ENCODE measurements around the gene NGLY1.
A peak's percentile ranks its signal among the peaks of the same experiment; 100 is the strongest.

NGLY1 gene

GRCh38 chr3:25782938-25783660 lies at the start of gene NGLY1:
TSS of gene NGLY1 (minus strand) at chr3:25783443. CDS start at chr3:25783390, 53 bp downstream.
- peak; percentile 80 for TF ChIP-seq POLR2A (IDR thresholded peaks at IDR 0.05; ENCODE audit: low read length)
- no peak for TF ChIP-seq GATA1 (IDR thresholded peaks at IDR 0.05; ENCODE audit: low read depth, low read length)
- DNase-seq: peak; percentile 88 to 91

- TF ChIP-seq POLR2A (IDR thresholded peaks at IDR 0.05; ENCODE audit: low read length): no peak
- no peak for TF ChIP-seq GATA1 (IDR thresholded peaks at IDR 0.05; ENCODE audit: low read depth, low read length)
- peak; percentile 15 to 20 for DNase-seq
Observed at GRCh38 chr3:25831578-25831977, 48.3 kb upstream of the NGLY1 start.

- DNase-seq: no peak
- TF ChIP-seq GATA1 (IDR thresholded peaks at IDR 0.05; ENCODE audit: low read depth, low read length): no peak
- TF ChIP-seq POLR2A (IDR thresholded peaks at IDR 0.05; ENCODE audit: low read length): no peak
Observed at GRCh38 chr3:25830373-25831280, 47.4 kb upstream of the NGLY1 start.

GRCh38 chr3:25826510-25826909 lies 43.3 kb upstream of the NGLY1 start:
- no peak for DNase-seq
- TF ChIP-seq POLR2A (IDR thresholded peaks at IDR 0.05; ENCODE audit: low read length): no peak

- TF ChIP-seq GATA1 (IDR thresholded peaks at IDR 0.05; ENCODE audit: low read depth, low read length) (no peak), POLR2A (IDR thresholded peaks at IDR 0.05; ENCODE audit: low read length) (no peak)
- no peak for DNase-seq
Observed at GRCh38 chr3:25823314-25823713, 40.1 kb upstream of the NGLY1 start.

GRCh38 chr3:25821746-25822573 lies 38.7 kb upstream of the NGLY1 start:
- no peak for DNase-seq
- TF ChIP-seq POLR2A (IDR thresholded peaks at IDR 0.05; ENCODE audit: low read length) (no peak), GATA1 (IDR thresholded peaks at IDR 0.05; ENCODE audit: low read depth, low read length) (no peak)

GRCh38 chr3:25820816-25821486 lies 37.7 kb upstream of the NGLY1 start:
- no peak for TF ChIP-seq POLR2A (IDR thresholded peaks at IDR 0.05; ENCODE audit: low read length)
- DNase-seq: peak in 1 of 2 experiments; percentile 30

- TF ChIP-seq POLR2A (IDR thresholded peaks at IDR 0.05; ENCODE audit: low read length): no peak
- TF ChIP-seq GATA1 (IDR thresholded peaks at IDR 0.05; ENCODE audit: low read depth, low read length): no peak
- peak; percentile 34 to 56 for DNase-seq
Observed at GRCh38 chr3:25820366-25820765, 37.1 kb upstream of the NGLY1 start.

GRCh38 chr3:25818335-25818734 lies 35.1 kb upstream of the NGLY1 start:
- TF ChIP-seq POLR2A (IDR thresholded peaks at IDR 0.05; ENCODE audit: low read length): no peak
- no peak for TF ChIP-seq GATA1 (IDR thresholded peaks at IDR 0.05; ENCODE audit: low read depth, low read length)

GRCh38 chr3:25817638-25818037 lies 34.4 kb upstream of the NGLY1 start:
- DNase-seq: peak in 1 of 2 experiments; percentile 38
- no peak for TF ChIP-seq POLR2A (IDR thresholded peaks at IDR 0.05; ENCODE audit: low read length)
- no peak for TF ChIP-seq GATA1 (IDR thresholded peaks at IDR 0.05; ENCODE audit: low read depth, low read length)

More at GRCh38 chr3:25818335-25818734, 35.1 kb upstream of the NGLY1 start:
- DNase-seq: no peak

- no peak for DNase-seq
- TF ChIP-seq POLR2A (IDR thresholded peaks at IDR 0.05; ENCODE audit: low read length) (no peak), GATA1 (IDR thresholded peaks at IDR 0.05; ENCODE audit: low read depth, low read length) (no peak)
Observed at GRCh38 chr3:25817107-25817506, 33.9 kb upstream of the NGLY1 start.

- no peak for TF ChIP-seq POLR2A (IDR thresholded peaks at IDR 0.05; ENCODE audit: low read length)
- no peak for TF ChIP-seq GATA1 (IDR thresholded peaks at IDR 0.05; ENCODE audit: low read depth, low read length)
- DNase-seq: no peak
Observed at GRCh38 chr3:25812644-25813043, 29.4 kb upstream of the NGLY1 start.

GRCh38 chr3:25804676-25805075 lies 21.4 kb upstream of the NGLY1 start:
- TF ChIP-seq GATA1 (IDR thresholded peaks at IDR 0.05; ENCODE audit: low read depth, low read length) (no peak), POLR2A (IDR thresholded peaks at IDR 0.05; ENCODE audit: low read length) (no peak)
- no peak for DNase-seq
